ENCODE data around the gene ZFP90. TPM values are rescaled to one million over a fixed set of nuclear protein-coding genes. Genes with fewer than 3 reads are reported as not detected.

The ZFP90 gene
- total RNA-seq, 2 donors from 2014 or later = 13.7 to 34.9 TPM

DNA sequence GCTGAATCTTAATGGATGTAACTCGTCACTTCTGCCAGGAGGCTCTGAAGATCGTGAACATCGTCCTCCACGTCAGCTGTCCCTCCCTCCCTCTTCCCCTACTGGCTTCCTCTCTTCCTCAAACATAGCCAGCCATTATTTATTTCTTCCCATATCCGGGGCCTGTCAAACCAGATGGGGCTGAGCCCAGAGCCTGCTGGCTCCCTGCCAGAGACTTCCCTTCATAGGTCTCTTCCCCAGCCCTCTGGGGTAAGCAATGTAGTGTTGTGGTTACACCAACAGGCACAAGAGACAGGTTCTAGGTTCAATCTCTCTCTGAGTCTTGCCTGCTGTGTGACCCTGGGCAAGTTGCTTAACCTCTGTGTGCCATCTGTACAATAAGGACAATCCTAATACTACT, 40.1 kb upstream of the ZFP90 start:
- intact Hi-C loops (cut with DNase I) = no loop called here

DNA sequence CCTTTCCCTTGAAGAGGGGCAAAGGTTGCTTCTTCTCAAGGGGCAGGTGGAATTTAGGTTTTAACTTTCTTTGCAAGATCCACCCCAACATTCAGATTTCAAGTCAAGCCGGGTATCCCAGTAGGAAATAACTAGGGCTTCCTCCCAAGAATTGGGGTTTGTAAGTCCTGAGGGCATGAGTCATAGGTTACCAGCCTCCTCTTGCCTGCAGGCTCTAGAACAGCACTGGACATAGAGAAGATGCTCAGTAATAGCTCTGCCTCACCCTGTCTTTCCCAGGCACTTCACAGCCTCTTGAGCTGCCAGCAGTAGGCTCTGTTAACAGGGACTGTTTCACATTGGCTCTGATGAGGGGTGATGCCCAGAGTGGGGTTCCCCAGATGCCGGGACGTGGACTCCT, 35.8 kb upstream of the ZFP90 start:
- no peaks in the 10 kb centered on the region for H3K27me3 ChIP-seq
- no peak for ATAC-seq
- no peak overlapping the region for H3K4me3 ChIP-seq
- H3K9me3 ChIP-seq = no peaks in the 10 kb centered on the region
- 89 to 96% methylated on average over 3 of the region's 3 CpGs for WGBS, 2 donors
- H3K27ac ChIP-seq = no peak overlapping the region
- DNase-seq = no peak
- no peaks in the 10 kb centered on the region for H3K36me3 ChIP-seq (replicated peaks in 1 of 2; ENCODE audit: insufficient read depth in 1 of 2, low read depth in 2 of 2)
- TF ChIP-seq POLR2A (IDR thresholded peaks at IDR 0.05) = no peak
- TF ChIP-seq CTCF (IDR thresholded peaks at IDR 0.05) = no peak
- intact Hi-C loops (cut with DNase I) = loop anchor here (10.0 kb wide), 1 partner anchor 49 kb away; no protein-coding TSS in a partner anchor
- H3K4me1 ChIP-seq = peaks cover 4% of the 10 kb centered on the region

More for the DNA sequence above, 40.1 kb upstream of the ZFP90 start:
- H3K36me3 ChIP-seq (replicated peaks in 1 of 2; ENCODE audit: insufficient read depth in 1 of 2, low read depth in 2 of 2) = no peaks in the 10 kb centered on the region
- no peak overlapping the region for H3K27ac ChIP-seq
- 31 to 32% methylated on average over 5 of the region's 5 CpGs for WGBS, 2 donors
- no peaks in the 10 kb centered on the region for H3K9me3 ChIP-seq
- ATAC-seq (no peak), DNase-seq (no peak)
- H3K27me3 ChIP-seq = no peaks in the 10 kb centered on the region
- H3K4me3 ChIP-seq = no peak overlapping the region
- H3K4me1 ChIP-seq = peaks cover 9% of the 10 kb centered on the region
- TF ChIP-seq POLR2A (IDR thresholded peaks at IDR 0.05) (no peak), CTCF (IDR thresholded peaks at IDR 0.05) (no peak)

- peaks cover 4% of the 10 kb centered on the region for H3K4me1 ChIP-seq
- H3K27me3 ChIP-seq = no peaks in the 10 kb centered on the region
- no peak overlapping the region for H3K4me3 ChIP-seq
- DNase-seq (no peak), ATAC-seq (no peak)
- no peak overlapping the region for H3K27ac ChIP-seq
- TF ChIP-seq CTCF (IDR thresholded peaks at IDR 0.05) (no peak), POLR2A (IDR thresholded peaks at IDR 0.05) (no peak)
- H3K9me3 ChIP-seq = no peaks in the 10 kb centered on the region
- intact Hi-C loops (cut with DNase I) = loop anchor here (10.0 kb wide), 1 partner anchor 49 kb away; no protein-coding TSS in a partner anchor
- H3K36me3 ChIP-seq (replicated peaks in 1 of 2; ENCODE audit: insufficient read depth in 1 of 2, low read depth in 2 of 2) = no peaks in the 10 kb centered on the region
- WGBS, 2 donors = 76 to 93% methylated on average over 3 to 7 of the region's 7 CpGs
Measured at GRCh38 chr16:68504066-68504465, 35.0 kb upstream of the ZFP90 start.

- Histone ChIP-seq H3K27ac (no peak overlapping the region), H3K27me3 (no peaks in the 10 kb centered on the region), H3K9me3 (no peaks in the 10 kb centered on the region), H3K36me3 (replicated peaks in 1 of 2; ENCODE audit: insufficient read depth in 1 of 2, low read depth in 2 of 2) (no peaks in the 10 kb centered on the region), H3K4me1 (peaks cover 11% of the 10 kb centered on the region), H3K4me3 (no peak overlapping the region)
- TF ChIP-seq CTCF (IDR thresholded peaks at IDR 0.05) = no peak
- no peak for TF ChIP-seq POLR2A (IDR thresholded peaks at IDR 0.05)
- ATAC-seq (no peak), DNase-seq (no peak)
- intact Hi-C loops (cut with DNase I) = loop anchor here (5.0 to 10.0 kb wide), 2 partner anchors 52 to 109 kb away; no protein-coding TSS in a partner anchor
- 71 to 85% methylated on average over 10 of the region's 10 CpGs for WGBS, 2 donors
Measured at GRCh38 chr16:68506331-68507053, 32.6 kb upstream of the ZFP90 start.

DNA sequence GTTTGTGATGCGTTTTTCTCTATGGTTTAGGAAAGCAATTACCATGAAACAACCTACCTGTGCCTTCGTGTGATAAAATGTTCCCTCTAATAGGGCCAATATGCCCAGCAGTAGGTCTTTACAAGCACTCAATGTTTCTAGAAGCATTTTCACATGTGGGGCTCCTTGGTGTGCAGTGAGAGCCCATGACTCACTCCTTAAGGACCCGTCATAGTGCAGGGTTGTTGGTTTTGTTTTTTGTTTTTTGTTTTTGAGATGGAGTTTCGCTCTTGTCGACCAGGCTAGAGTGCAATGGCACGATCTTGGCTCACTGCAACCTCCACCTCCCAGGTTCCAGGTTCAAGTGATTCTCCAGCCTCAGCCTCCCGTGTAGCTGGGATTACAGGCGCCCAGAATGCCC, 31.1 kb upstream of the ZFP90 start:
- TF ChIP-seq CTCF (IDR thresholded peaks at IDR 0.05) (no peak), POLR2A (IDR thresholded peaks at IDR 0.05) (no peak)
- no peaks in the 10 kb centered on the region for H3K36me3 ChIP-seq (replicated peaks in 1 of 2; ENCODE audit: insufficient read depth in 1 of 2, low read depth in 2 of 2)
- DNase-seq (no peak), ATAC-seq (no peak)
- 69 to 74% methylated on average over 8 of the region's 8 CpGs for WGBS, 2 donors
- no peaks in the 10 kb centered on the region for H3K27me3 ChIP-seq
- H3K27ac ChIP-seq = no peak overlapping the region
- intact Hi-C loops (cut with DNase I) = loop anchor here (5.0 to 10.0 kb wide), 2 partner anchors 53 to 111 kb away; no protein-coding TSS in a partner anchor
- H3K4me1 ChIP-seq = peaks cover 11% of the 10 kb centered on the region
- no peaks in the 10 kb centered on the region for H3K9me3 ChIP-seq
- H3K4me3 ChIP-seq = no peak overlapping the region
